ENCODE results near the gene FSIP1. TPM values are rescaled to one million over a fixed set of nuclear protein-coding genes. Genes with fewer than 3 reads are reported as not detected.

FSIP1 gene
- total RNA-seq, 1 donor from 2014 or later = 0.41 TPM

- Mint-ChIP-seq H3K36me3 (ENCODE audit: low read depth, unreplicated experiment) (no peaks in the 10 kb centered on the region), H3K27me3 (ENCODE audit: unreplicated experiment) (peaks cover 16% of the 10 kb centered on the region), H3K4me1 (ENCODE audit: unreplicated experiment) (peaks cover 33% of the 10 kb centered on the region), H3K9me3 (ENCODE audit: unreplicated experiment) (no peaks in the 10 kb centered on the region), H3K27ac (ENCODE audit: unreplicated experiment) (no peak overlapping the region), H3K4me3 (ENCODE audit: unreplicated experiment) (no peak overlapping the region)
- no peak for DNase-seq (ENCODE audit: low spot score)
- TF ChIP-seq CTCF (IDR thresholded peaks at IDR 0.05; ENCODE audit: unreplicated experiment) = no peak
These were observed 200.2 kb downstream of the FSIP1 start for GRCh38 chr15:39582286-39582976.

- peaks cover 33% of the 10 kb centered on the region for H3K4me1 Mint-ChIP-seq (ENCODE audit: unreplicated experiment)
- H3K9me3 Mint-ChIP-seq (ENCODE audit: unreplicated experiment) = no peaks in the 10 kb centered on the region
- no peak overlapping the region for H3K27ac Mint-ChIP-seq (ENCODE audit: unreplicated experiment)
- H3K36me3 Mint-ChIP-seq (ENCODE audit: low read depth, unreplicated experiment) = no peaks in the 10 kb centered on the region
- no peak for TF ChIP-seq CTCF (IDR thresholded peaks at IDR 0.05; ENCODE audit: unreplicated experiment)
- H3K27me3 Mint-ChIP-seq (ENCODE audit: unreplicated experiment) = peaks cover 16% of the 10 kb centered on the region
- H3K4me3 Mint-ChIP-seq (ENCODE audit: unreplicated experiment) = peak overlapping the region; percentile 92
- DNase-seq (ENCODE audit: low spot score) = peak; percentile 40
These were observed 200.8 kb downstream of the FSIP1 start for GRCh38 chr15:39581793-39582285.

- no peak for TF ChIP-seq CTCF (IDR thresholded peaks at IDR 0.05; ENCODE audit: unreplicated experiment)
- Mint-ChIP-seq H3K9me3 (ENCODE audit: unreplicated experiment) (no peaks in the 10 kb centered on the region), H3K36me3 (ENCODE audit: low read depth, unreplicated experiment) (no peaks in the 10 kb centered on the region), H3K27me3 (ENCODE audit: unreplicated experiment) (peaks cover 16% of the 10 kb centered on the region), H3K4me1 (ENCODE audit: unreplicated experiment) (peaks cover 33% of the 10 kb centered on the region), H3K27ac (ENCODE audit: unreplicated experiment) (peak overlapping the region; percentile 37), H3K4me3 (ENCODE audit: unreplicated experiment) (peak overlapping the region; percentile 92)
- no peak for DNase-seq (ENCODE audit: low spot score)
These were observed 201.3 kb downstream of the FSIP1 start for GRCh38 chr15:39581242-39581792.

- Mint-ChIP-seq H3K4me1 (ENCODE audit: unreplicated experiment) (peaks cover 33% of the 10 kb centered on the region), H3K27me3 (ENCODE audit: unreplicated experiment) (peaks cover 16% of the 10 kb centered on the region), H3K4me3 (ENCODE audit: unreplicated experiment) (peak within 1 kb of the TSS; percentile 95), H3K27ac (ENCODE audit: unreplicated experiment) (peak within 1 kb of the TSS; percentile 98), H3K9me3 (ENCODE audit: unreplicated experiment) (no peaks in the 10 kb centered on the region), H3K36me3 (ENCODE audit: low read depth, unreplicated experiment) (no peaks in the 10 kb centered on the region)
- no peak for TF ChIP-seq CTCF (IDR thresholded peaks at IDR 0.05; ENCODE audit: unreplicated experiment)
- peak; percentile 62 for DNase-seq (ENCODE audit: low spot score)
These were observed 202.0 kb downstream of the FSIP1 start, which contains the start of gene THBS1 for GRCh38 chr15:39580485-39581241. Gene THBS1, plus strand, starts transcription at chr15:39581079. Its CDS starts 779 bp downstream, at chr15:39581858.
